DMS79 treated with DMSO at 0.1 percent for 48 hours (cell line): Measurements from ENCODE around the gene SLC14A1.

Source experiments
- DNase-seq: peaks from one replicate; lab custom pipeline; 2025; lab: John Stamatoyannopoulos, UW

The SLC14A1 gene

GRCh38 chr18:45723567-45724355, at the start of gene SLC14A1:
TSS of gene SLC14A1 (plus strand) at chr18:45724181. CDS start at chr18:45730321, 6,140 bp downstream.
- no peak for DNase-seq

- no peak for DNase-seq
Observed at GRCh38 chr18:45677276-45677807, 46.6 kb upstream of the SLC14A1 start.

GRCh38 chr18:45678441-45678840, 45.5 kb upstream of the SLC14A1 start:
- DNase-seq: no peak

GRCh38 chr18:45678850-45679249, 45.1 kb upstream of the SLC14A1 start:
- no peak for DNase-seq

- DNase-seq: no peak
Observed at GRCh38 chr18:45680066-45680690, 43.8 kb upstream of the SLC14A1 start.

- no peak for DNase-seq
Observed at GRCh38 chr18:45682181-45682580, 41.8 kb upstream of the SLC14A1 start.

GRCh38 chr18:45684341-45685115, 39.5 kb upstream of the SLC14A1 start:
- no peak for DNase-seq

- DNase-seq: no peak
Observed at GRCh38 chr18:45686891-45687611, 36.9 kb upstream of the SLC14A1 start.

- DNase-seq: no peak
Observed at GRCh38 chr18:45687621-45688020, 36.4 kb upstream of the SLC14A1 start.

GRCh38 chr18:45688113-45688512, 35.9 kb upstream of the SLC14A1 start:
- DNase-seq: no peak

- DNase-seq: no peak
Observed at GRCh38 chr18:45688833-45689232, 35.1 kb upstream of the SLC14A1 start.

- DNase-seq: no peak
Observed at GRCh38 chr18:45689396-45689795, 34.6 kb upstream of the SLC14A1 start.

GRCh38 chr18:45690975-45691815, 32.8 kb upstream of the SLC14A1 start:
- peak; percentile 64 for DNase-seq

GRCh38 chr18:45691816-45692179, 32.2 kb upstream of the SLC14A1 start:
- no peak for DNase-seq

- DNase-seq: no peak
Observed at GRCh38 chr18:45702708-45703265, 21.2 kb upstream of the SLC14A1 start.

GRCh38 chr18:45708831-45709230, 15.2 kb upstream of the SLC14A1 start:
- no peak for DNase-seq

GRCh38 chr18:45712061-45712460, 11.9 kb upstream of the SLC14A1 start:
- DNase-seq: no peak

GRCh38 chr18:45713239-45713638, 10.7 kb upstream of the SLC14A1 start:
- no peak for DNase-seq

GRCh38 chr18:45715212-45715780, 8.7 kb upstream of the SLC14A1 start:
- DNase-seq: no peak

GRCh38 chr18:45719106-45719505, 4.9 kb upstream of the SLC14A1 start:
- DNase-seq: no peak
